Endothelial cell of umbilical vein (primary cell): ENCODE data around the gene TRAF3. TPM values are rescaled to one million over a fixed set of nuclear protein-coding genes. Genes with fewer than 3 reads are reported as not detected.

Experiments used
- BruUV-seq: library from RNA; stranded (reverse); fragments of 400-500 nt; replicated peaks from 2 replicates; lab custom pipeline; 2021; lab: Mats Ljungman, UMichigan
- CTCF ChIA-PET: fragments of 300-600, 350-600 bp; sonication (Branson Sonifier 250); formaldehyde crosslinking; loops from one replicate; lab custom pipeline; 2021; ENCODE audit warnings: antibody characterized with exemption, inconsistent platforms; lab: Charles Lee
- POLR2A ChIA-PET: fragments of 300-600, 350-600 bp; sonication (Branson Sonifier 250); formaldehyde crosslinking; loops from one replicate; lab custom pipeline; 2021; ENCODE audit warnings: antibody characterized with exemption, inconsistent platforms; lab: Charles Lee
- DNase-seq: peaks from one replicate; pipeline ENCODE4 v3.0.0-alpha.2; 2011; ENCODE audit warnings: low read depth, low spot score
- FAIRE-seq: peaks from 2 replicates; lab custom pipeline; 2011; peaks lifted over from hg19 to GRCh38; lab: Jason Lieb, UNC
- H2AFZ ChIP-seq: 2 replicates; pipeline ENCODE4 v1.6.0; 2012; ENCODE audit warnings: low read depth, low read length, control low read depth, inconsistent platforms
- H3K27ac ChIP-seq: 2 replicates; pipeline ENCODE4 v1.5.1; 2011; ENCODE audit warnings: low read depth, mild to moderate bottlenecking, control low read depth, low read length, moderate library complexity; ENCODE audit not compliant: insufficient read depth
- H3K27me3 ChIP-seq, 2 experiments: 2 replicates each; pipeline versions ENCODE4 v1.6.0 to v1.6.1; 2011; ENCODE audit warnings: low read length in 2 of 2, mixed read lengths in 1 of 2; ENCODE audit not compliant: control insufficient read depth in 2 of 2, insufficient read depth in 2 of 2
- H3K36me3 ChIP-seq, 2 experiments: 2 replicates in 1 of 2; 3 replicates in 1 of 2; pipeline ENCODE4 v1.5.1; 2011; ENCODE audit warnings: low read length in 2 of 2, mild to moderate bottlenecking in 1 of 2, moderate library complexity in 1 of 2; ENCODE audit not compliant: control insufficient read depth in 2 of 2, insufficient read depth in 2 of 2; ENCODE audit errors: extremely low read depth in 1 of 2
- H3K4me1 ChIP-seq: 3 replicates; pipeline ENCODE4 v1.5.1; 2011; ENCODE audit warnings: mild to moderate bottlenecking, low read length; ENCODE audit not compliant: control insufficient read depth, insufficient read depth; ENCODE audit errors: extremely low read depth
- H3K4me2 ChIP-seq: 2 replicates; pipeline ENCODE4 v1.6.1; 2011; ENCODE audit warnings: low read length, control low read depth, mixed read lengths; ENCODE audit not compliant: insufficient read depth
- H3K4me3 ChIP-seq, 3 experiments: fragments of 200-600 bp in 1 of 3; sonication (generic), shearing (Covaris generic) in 1 of 3; replicated peaks in 1 of 3; 2 replicates each; pipeline ENCODE4 v1.5.1; 2011 to 2016; ENCODE audit warnings: control low read depth in 3 of 3, low read length in 3 of 3, mild to moderate bottlenecking in 2 of 3, inconsistent platforms in 1 of 3, low read depth in 1 of 3, moderate library complexity in 1 of 3; ENCODE audit not compliant: insufficient read depth in 1 of 3
- H3K79me2 ChIP-seq: 2 replicates; pipeline ENCODE4 v1.6.0; 2012; ENCODE audit warnings: low read length, inconsistent platforms; ENCODE audit not compliant: control insufficient read depth, insufficient read depth
- H3K9ac ChIP-seq: replicated peaks from 2 replicates; pipeline ENCODE3; 2011; ENCODE audit warnings: low read length, control low read depth; ENCODE audit not compliant: insufficient read depth; ENCODE audit errors: extremely low read depth
- H3K9me1 ChIP-seq: replicated peaks from 3 replicates; pipeline ENCODE4 v1.6.0; 2011; ENCODE audit warnings: mild to moderate bottlenecking, low read length; ENCODE audit not compliant: control insufficient read depth, insufficient read depth; ENCODE audit errors: extremely low read depth
- H3K9me3 ChIP-seq: replicated peaks from 2 replicates; pipeline ENCODE4 v1.5.1; 2012; ENCODE audit warnings: low read length, inconsistent platforms; ENCODE audit not compliant: control insufficient read depth, insufficient read depth
- H4K20me1 ChIP-seq: replicated peaks from 2 replicates; pipeline ENCODE3; 2011; ENCODE audit warnings: mild to moderate bottlenecking, low read length; ENCODE audit not compliant: control insufficient read depth, insufficient read depth; ENCODE audit errors: extremely low read depth
- FOS ChIP-seq: IDR thresholded peaks from 2 replicates; pipeline ENCODE4 v1.6.1; 2011; ENCODE audit warnings: mild to moderate bottlenecking, low read length, moderate library complexity, borderline replicate concordance; ENCODE audit not compliant: insufficient read depth
- GATA2 ChIP-seq: IDR thresholded peaks from 2 replicates; pipeline ENCODE4 v1.7.0; 2011; ENCODE audit warnings: low read depth, mild to moderate bottlenecking, moderate library complexity, mixed read lengths, low read length; ENCODE audit not compliant: insufficient read length, insufficient read depth
- JUN ChIP-seq: IDR thresholded peaks from 2 replicates; pipeline ENCODE4 v1.6.1; 2011; ENCODE audit warnings: borderline replicate concordance, low read depth; ENCODE audit not compliant: insufficient read length, insufficient read depth
- MYC ChIP-seq: IDR thresholded peaks from one replicate; pipeline ENCODE4 v1.6.1; 2011; ENCODE audit warnings: mild to moderate bottlenecking, low read depth, low read length
- POLR2AphosphoS5 ChIP-seq: IDR thresholded peaks from 2 replicates; pipeline ENCODE4 v1.6.1; 2012; ENCODE audit warnings: low read depth, mild to moderate bottlenecking, control low read depth, low read length, moderate library complexity; ENCODE audit not compliant: insufficient read depth
- dilution Hi-C: fragments of 300-500 bp; cut with MboI; formaldehyde crosslinking; loops from one replicate; pipeline ENCODE4 v1.15.0; 2019; ENCODE audit warnings: low sequenced_read_pairs; ENCODE audit not compliant: extremely low pct_ligation_motif_present
- intact Hi-C: fragments of 100-400 bp; cut with micrococcal nuclease; formaldehyde crosslinking; loops from one replicate; pipeline ENCODE4 v1.10.0; 2022
- polyA plus RNA-seq, 4 experiments: library from polyadenylated mRNA; depleted of rRNA in 3 of 4; stranded (reverse) in 3 of 4; unstranded in 1 of 4; fragments of >200 nt; gene quantifications; 2 replicates each; pipeline versions ENCODE4 v1.2.1 to v1.2.3, GENCODE V29; 2011 to 2012; ENCODE audit warnings: missing spikeins in 1 of 4
- total RNA-seq: library from RNA; stranded (reverse); gene quantifications from 2 replicates; pipeline ENCODE4 v1.2.3, GENCODE V29; 2021
- TF ChIP-seq, protein P1 (sequence below), 2 donors: IDR thresholded peaks; 1 replicate in 1 of 2; 2 replicates in 1 of 2; pipeline ENCODE4 v1.5.1; 2011; ENCODE audit warnings: low read length in 2 of 2, mild to moderate bottlenecking in 2 of 2, moderate library complexity in 2 of 2, control low read depth in 1 of 2, inconsistent platforms in 1 of 2, low read depth in 1 of 2; ENCODE audit not compliant: insufficient read depth in 1 of 2; ENCODE audit errors: extremely low read depth in 1 of 2
- TF ChIP-seq, protein P2 (sequence below): IDR thresholded peaks from 2 replicates; pipeline ENCODE4 v1.6.1; 2011; ENCODE audit not compliant: insufficient read depth, insufficient read length

Gene TRAF3
- total and polyA plus RNA-seq, 2 donors (not counting 3 experiments of a cell fraction or from before 2014, with no cell fraction given) = 14.4 to 27.6 TPM

DNA sequence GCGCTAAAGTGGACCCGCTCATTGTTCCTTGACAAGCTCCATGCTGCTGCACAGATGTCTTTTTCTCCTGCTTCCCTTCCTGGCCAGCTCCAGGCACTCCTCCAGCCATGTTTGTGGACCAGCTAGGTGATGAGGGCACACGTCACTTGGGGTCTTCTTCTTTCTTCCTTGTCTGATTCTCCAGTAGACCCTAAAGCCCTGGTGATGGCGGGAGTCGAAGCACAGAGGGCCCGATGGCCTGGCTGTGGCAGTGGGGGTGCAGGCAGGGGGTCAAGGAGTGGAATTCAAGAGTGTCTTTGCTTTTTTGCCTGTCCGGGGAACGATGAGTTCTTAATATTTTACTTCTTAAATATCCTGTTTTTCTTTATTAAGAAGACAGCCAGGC, 122.3 kb downstream of the TRAF3 start:
- Histone ChIP-seq H3K9me1 (no peaks in the 10 kb centered on the region), H3K79me2 (no peaks in the 10 kb centered on the region), H3K36me3 (peaks cover 0 to 5% of the 10 kb centered on the region in 2 experiments), H3K4me1 (no peaks in the 10 kb centered on the region), H3K4me3 (no peak overlapping the region), H4K20me1 (no peaks in the 10 kb centered on the region), H3K9me3 (no peaks in the 10 kb centered on the region), H3K27me3 (no peaks in the 10 kb centered on the region), H3K9ac (no peak overlapping the region), H3K4me2 (no peak overlapping the region), H2AFZ (no peak overlapping the region), H3K27ac (no peak overlapping the region)
- intact Hi-C loops (no loop called here), dilution Hi-C loops (no loop called here)
- no TSS peak for BruUV-seq
- POLR2A ChIA-PET = no interaction called here
- FAIRE-seq (no peak), DNase-seq (no peak)
- CTCF ChIA-PET = no interaction called here
- no peak for TF ChIP-seq POLR2AphosphoS5
- no peak for TF ChIP-seq JUN
- TF ChIP-seq GATA2 = no peak
- no peak for TF ChIP-seq FOS
- no peak for TF ChIP-seq MYC
- TF ChIP-seq, protein P1, sequence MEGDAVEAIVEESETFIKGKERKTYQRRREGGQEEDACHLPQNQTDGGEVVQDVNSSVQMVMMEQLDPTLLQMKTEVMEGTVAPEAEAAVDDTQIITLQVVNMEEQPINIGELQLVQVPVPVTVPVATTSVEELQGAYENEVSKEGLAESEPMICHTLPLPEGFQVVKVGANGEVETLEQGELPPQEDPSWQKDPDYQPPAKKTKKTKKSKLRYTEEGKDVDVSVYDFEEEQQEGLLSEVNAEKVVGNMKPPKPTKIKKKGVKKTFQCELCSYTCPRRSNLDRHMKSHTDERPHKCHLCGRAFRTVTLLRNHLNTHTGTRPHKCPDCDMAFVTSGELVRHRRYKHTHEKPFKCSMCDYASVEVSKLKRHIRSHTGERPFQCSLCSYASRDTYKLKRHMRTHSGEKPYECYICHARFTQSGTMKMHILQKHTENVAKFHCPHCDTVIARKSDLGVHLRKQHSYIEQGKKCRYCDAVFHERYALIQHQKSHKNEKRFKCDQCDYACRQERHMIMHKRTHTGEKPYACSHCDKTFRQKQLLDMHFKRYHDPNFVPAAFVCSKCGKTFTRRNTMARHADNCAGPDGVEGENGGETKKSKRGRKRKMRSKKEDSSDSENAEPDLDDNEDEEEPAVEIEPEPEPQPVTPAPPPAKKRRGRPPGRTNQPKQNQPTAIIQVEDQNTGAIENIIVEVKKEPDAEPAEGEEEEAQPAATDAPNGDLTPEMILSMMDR (IDR thresholded peaks at IDR 0.05; ENCODE audit: extremely low read depth in 1 of 2, insufficient read depth in 1 of 2, low read depth in 1 of 2, low read length in 2 of 2) = no peak
- TF ChIP-seq, protein P2, sequence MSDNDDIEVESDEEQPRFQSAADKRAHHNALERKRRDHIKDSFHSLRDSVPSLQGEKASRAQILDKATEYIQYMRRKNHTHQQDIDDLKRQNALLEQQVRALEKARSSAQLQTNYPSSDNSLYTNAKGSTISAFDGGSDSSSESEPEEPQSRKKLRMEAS = no peak
